GM06990 (cell line): ENCODE data around the gene MUC2.

Experiments used
- DNase-seq: peaks from one replicate; pipeline ENCODE4 v3.0.0-alpha.2; 2011; ENCODE audit not compliant: insufficient read length; ENCODE audit errors: extremely low read depth
- H3K27me3 ChIP-seq: replicated peaks from 2 replicates; pipeline ENCODE4 v1.6.0; 2011; ENCODE audit warnings: low read length; ENCODE audit not compliant: control insufficient read depth, insufficient read depth
- H3K36me3 ChIP-seq: 2 replicates; pipeline ENCODE4 v1.5.1; 2011; ENCODE audit warnings: low read length; ENCODE audit not compliant: control insufficient read depth, insufficient read depth
- H3K4me3 ChIP-seq: replicated peaks from 2 replicates; pipeline ENCODE4 v1.5.1; 2011; ENCODE audit warnings: low read depth, mild to moderate bottlenecking, control low read depth, low read length
- CTCF ChIP-seq: IDR thresholded peaks from 2 replicates; pipeline ENCODE4 v1.5.1; 2011; ENCODE audit warnings: low read length, control low read depth, mild to moderate bottlenecking, inconsistent platforms; ENCODE audit not compliant: insufficient read depth, poor library complexity, severe bottlenecking

MUC2 gene

GRCh38 chr11:1041936-1042608 is 32.6 kb upstream of the MUC2 start:
- Histone ChIP-seq H3K36me3 (no peaks in the 10 kb centered on the region), H3K4me3 (no peak overlapping the region), H3K27me3 (no peaks in the 10 kb centered on the region; the same call in 1 of the 2 replicates)
- no peak for DNase-seq
- no peak for TF ChIP-seq CTCF

- H3K4me3 ChIP-seq, result no peak overlapping the region
- DNase-seq, result peak; percentile 1
- H3K36me3 ChIP-seq, result no peaks in the 10 kb centered on the region
- no peaks in the 10 kb centered on the region; the same call in 1 of the 2 replicates for H3K27me3 ChIP-seq
- TF ChIP-seq CTCF, result no peak
Measured at GRCh38 chr11:1042626-1043562, 31.8 kb upstream of the MUC2 start.

GRCh38 chr11:1043563-1044096 is 31.0 kb upstream of the MUC2 start:
- no peak for TF ChIP-seq CTCF
- Histone ChIP-seq H3K4me3 (no peak overlapping the region), H3K36me3 (no peaks in the 10 kb centered on the region), H3K27me3 (no peaks in the 10 kb centered on the region; the same call in 1 of the 2 replicates)
- DNase-seq, result no peak

- no peak for TF ChIP-seq CTCF
- DNase-seq, result no peak
- Histone ChIP-seq H3K4me3 (no peak overlapping the region), H3K27me3 (no peaks in the 10 kb centered on the region; the same call in 1 of the 2 replicates), H3K36me3 (no peaks in the 10 kb centered on the region)
Measured at GRCh38 chr11:1044160-1044559, 30.5 kb upstream of the MUC2 start.

GRCh38 chr11:1047595-1048156 is 27.0 kb upstream of the MUC2 start:
- DNase-seq, result no peak
- TF ChIP-seq CTCF, result no peak
- H3K36me3 ChIP-seq, result no peaks in the 10 kb centered on the region
- H3K4me3 ChIP-seq, result no peak overlapping the region
- H3K27me3 ChIP-seq, result no peaks in the 10 kb centered on the region; the same call in 1 of the 2 replicates
